MM.1S (cell line): Measurements from ENCODE around the gene WDR77.

ENCODE experiments used
- DNase-seq: peaks from one replicate; pipeline ENCODE4 v3.0.0-alpha.2; 2015
- H2AFZ ChIP-seq: fragments of 300-600 bp; sonication (generic); 2 replicates; pipeline ENCODE4 v1.6.0; 2016; ENCODE audit warnings: antibody characterized with exemption, low read length
- H3F3A ChIP-seq: fragments of 300-600 bp; sonication (generic); 2 replicates; pipeline ENCODE4 v1.6.1; 2016; ENCODE audit warnings: mild to moderate bottlenecking, antibody characterized with exemption, low read length, moderate library complexity, mixed read lengths; ENCODE audit not compliant: insufficient read depth
- H3K27ac ChIP-seq: fragments of 300-600 bp; sonication (generic); 2 replicates; pipeline ENCODE4 v1.5.1; 2016; ENCODE audit warnings: mild to moderate bottlenecking, low read length
- H3K27me3 ChIP-seq: fragments of 300-600 bp; sonication (generic); replicated peaks from 2 replicates; pipeline ENCODE4 v1.6.0; 2016; ENCODE audit warnings: low read length; ENCODE audit not compliant: insufficient read depth
- H3K36me3 ChIP-seq: fragments of 300-600 bp; sonication (generic); replicated peaks from 2 replicates; pipeline ENCODE4 v1.6.1; 2016; ENCODE audit warnings: mild to moderate bottlenecking, low read length, mixed read lengths; ENCODE audit not compliant: insufficient read depth
- H3K4me1 ChIP-seq: fragments of 300-600 bp; sonication (generic); 2 replicates; pipeline ENCODE4 v1.6.1; 2016; ENCODE audit warnings: low read length, mixed read lengths
- H3K4me2 ChIP-seq: fragments of 300-600 bp; sonication (generic); 2 replicates; pipeline ENCODE4 v1.6.0; 2016; ENCODE audit warnings: low read depth, low read length
- H3K4me3 ChIP-seq: fragments of 300-600 bp; sonication (generic); 2 replicates; pipeline ENCODE4 v1.5.1; 2016; ENCODE audit warnings: low read length, mixed read lengths
- H3K79me2 ChIP-seq: fragments of 300-600 bp; sonication (generic); 2 replicates; pipeline ENCODE4 v1.6.1; 2016; ENCODE audit warnings: mixed run types, low read length, mixed read lengths
- H3K9ac ChIP-seq: fragments of 300-600 bp; sonication (generic); 2 replicates; pipeline ENCODE4 v1.6.1; 2016; ENCODE audit warnings: low read length, mixed read lengths
- H3K9me2 ChIP-seq: fragments of 300-600 bp; sonication (generic); replicated peaks from 2 replicates; pipeline ENCODE4 v1.6.1; 2016; ENCODE audit warnings: mild to moderate bottlenecking, low read length, mixed read lengths; ENCODE audit not compliant: insufficient read depth
- H3K9me3 ChIP-seq: fragments of 300-600 bp; sonication (generic); replicated peaks from 2 replicates; pipeline ENCODE4 v1.6.1; 2016; ENCODE audit warnings: mild to moderate bottlenecking, low read length, mixed read lengths; ENCODE audit not compliant: insufficient read depth
- H4K20me1 ChIP-seq: fragments of 300-600 bp; sonication (generic); 2 replicates; pipeline ENCODE4 v1.6.1; 2016; ENCODE audit warnings: mild to moderate bottlenecking, low read length, moderate library complexity, mixed read lengths; ENCODE audit not compliant: insufficient read depth
- EZH2 ChIP-seq: fragments of 300-600 bp; sonication (generic); optimal IDR thresholded peaks from 2 replicates; pipeline ENCODE3; 2017; ENCODE audit warnings: low read depth, mild to moderate bottlenecking, antibody characterized with exemption, low read length, mixed read lengths
- EZH2phosphoT487 ChIP-seq: fragments of 300-600 bp; sonication (generic); IDR thresholded peaks from 2 replicates; pipeline ENCODE4 v1.6.1; 2018; ENCODE audit warnings: antibody characterized with exemption, low read length
- TF ChIP-seq, protein P1 (sequence below): fragments of 300-600 bp; sonication (generic); IDR thresholded peaks from 2 replicates; pipeline ENCODE4 v1.5.1; 2016; ENCODE audit warnings: antibody characterized with exemption, low read length, mixed read lengths

WDR77 gene

DNA sequence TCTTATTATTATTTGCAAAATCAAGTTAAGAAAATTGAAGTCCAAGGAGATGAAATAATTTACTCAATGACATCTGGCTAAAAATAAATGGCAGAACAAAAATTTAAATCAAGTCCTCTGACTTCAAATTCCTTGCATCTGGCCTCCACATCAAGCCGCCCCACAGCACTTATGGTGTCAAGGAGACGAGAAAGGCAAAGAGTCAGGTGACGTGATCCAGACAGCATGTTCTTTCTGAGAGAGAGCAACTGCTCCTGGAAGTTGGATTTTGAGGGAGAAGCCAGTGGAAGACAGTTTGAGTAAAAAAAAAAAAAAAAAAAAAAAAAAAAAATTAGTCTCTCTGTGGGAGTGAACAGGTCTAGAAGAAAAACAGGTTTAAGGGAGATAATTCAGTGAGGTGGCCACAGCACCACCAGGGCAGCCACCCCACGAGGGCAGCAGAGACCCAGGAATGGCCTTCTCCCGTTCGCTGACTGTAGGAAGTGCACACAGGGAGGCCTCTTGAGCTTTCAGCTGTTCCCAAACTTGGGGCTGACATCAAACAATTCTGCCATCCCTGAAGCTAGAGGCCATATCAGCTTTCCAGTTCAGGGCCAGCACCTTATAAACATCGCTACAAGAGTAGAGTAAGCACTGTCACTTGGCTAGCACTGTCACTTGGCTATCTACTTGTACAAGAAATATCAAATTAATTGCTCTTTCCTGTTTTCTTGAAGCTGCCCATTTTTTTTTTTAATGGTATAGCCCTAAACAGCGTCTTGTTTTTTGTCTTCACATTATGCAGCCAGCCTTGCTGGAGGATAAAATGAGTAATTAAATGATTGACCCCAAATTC is 32.5 kb upstream of the WDR77 start:
- H3K9me3 ChIP-seq: no peaks in the 10 kb centered on the region
- no peaks in the 10 kb centered on the region for H3K79me2 ChIP-seq
- no peak overlapping the region for H3K9ac ChIP-seq
- no peak overlapping the region for H3K4me2 ChIP-seq
- peaks cover 8% of the 10 kb centered on the region for H3K4me1 ChIP-seq
- no peaks in the 10 kb centered on the region for H3K9me2 ChIP-seq
- H3K4me3 ChIP-seq: no peak overlapping the region
- H3K36me3 ChIP-seq: no peaks in the 10 kb centered on the region
- DNase-seq: peak; percentile 20
- H3K27me3 ChIP-seq: peaks cover 33% of the 10 kb centered on the region
- no peaks in the 10 kb centered on the region for H3F3A ChIP-seq
- TF ChIP-seq, protein P1, sequence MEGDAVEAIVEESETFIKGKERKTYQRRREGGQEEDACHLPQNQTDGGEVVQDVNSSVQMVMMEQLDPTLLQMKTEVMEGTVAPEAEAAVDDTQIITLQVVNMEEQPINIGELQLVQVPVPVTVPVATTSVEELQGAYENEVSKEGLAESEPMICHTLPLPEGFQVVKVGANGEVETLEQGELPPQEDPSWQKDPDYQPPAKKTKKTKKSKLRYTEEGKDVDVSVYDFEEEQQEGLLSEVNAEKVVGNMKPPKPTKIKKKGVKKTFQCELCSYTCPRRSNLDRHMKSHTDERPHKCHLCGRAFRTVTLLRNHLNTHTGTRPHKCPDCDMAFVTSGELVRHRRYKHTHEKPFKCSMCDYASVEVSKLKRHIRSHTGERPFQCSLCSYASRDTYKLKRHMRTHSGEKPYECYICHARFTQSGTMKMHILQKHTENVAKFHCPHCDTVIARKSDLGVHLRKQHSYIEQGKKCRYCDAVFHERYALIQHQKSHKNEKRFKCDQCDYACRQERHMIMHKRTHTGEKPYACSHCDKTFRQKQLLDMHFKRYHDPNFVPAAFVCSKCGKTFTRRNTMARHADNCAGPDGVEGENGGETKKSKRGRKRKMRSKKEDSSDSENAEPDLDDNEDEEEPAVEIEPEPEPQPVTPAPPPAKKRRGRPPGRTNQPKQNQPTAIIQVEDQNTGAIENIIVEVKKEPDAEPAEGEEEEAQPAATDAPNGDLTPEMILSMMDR: peak; percentile 33
- no peak for TF ChIP-seq EZH2
- H3K27ac ChIP-seq: no peak overlapping the region
- no peaks in the 10 kb centered on the region for H4K20me1 ChIP-seq
- H2AFZ ChIP-seq: no peak overlapping the region

DNA sequence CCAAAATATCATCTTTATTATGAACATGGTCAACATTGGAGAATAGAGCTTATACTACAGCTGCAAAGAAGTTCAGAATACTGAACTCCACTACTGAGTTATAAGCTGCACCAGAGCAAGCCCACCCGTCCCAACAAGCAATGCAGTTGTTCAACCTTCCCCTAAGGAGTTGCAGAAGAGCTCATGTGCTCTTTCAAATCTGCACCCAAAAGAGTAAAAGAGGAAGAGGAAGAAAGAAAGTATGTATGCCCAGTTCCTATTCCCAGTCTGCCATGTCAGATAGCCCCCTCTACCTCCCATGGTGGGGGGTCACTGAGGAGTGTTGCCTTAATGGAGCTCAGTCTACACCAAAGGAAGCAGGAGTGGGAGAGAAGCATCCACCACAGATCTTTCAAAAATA is 31.6 kb upstream of the WDR77 start:
- no peak overlapping the region for H3K27ac ChIP-seq
- H3K9me2 ChIP-seq: no peaks in the 10 kb centered on the region
- no peaks in the 10 kb centered on the region for H3K9me3 ChIP-seq
- H4K20me1 ChIP-seq: no peaks in the 10 kb centered on the region
- no peaks in the 10 kb centered on the region for H3K79me2 ChIP-seq
- no peak overlapping the region for H3K9ac ChIP-seq
- H2AFZ ChIP-seq: no peak overlapping the region
- H3K36me3 ChIP-seq: no peaks in the 10 kb centered on the region
- H3K4me1 ChIP-seq: peaks cover 14% of the 10 kb centered on the region
- no peak overlapping the region for H3K4me2 ChIP-seq
- H3F3A ChIP-seq: no peaks in the 10 kb centered on the region
- peaks cover 37% of the 10 kb centered on the region for H3K27me3 ChIP-seq
- TF ChIP-seq, protein P1: no peak
- TF ChIP-seq EZH2phosphoT487 (no peak), EZH2 (no peak)
- no peak overlapping the region for H3K4me3 ChIP-seq
- DNase-seq: no peak

DNA sequence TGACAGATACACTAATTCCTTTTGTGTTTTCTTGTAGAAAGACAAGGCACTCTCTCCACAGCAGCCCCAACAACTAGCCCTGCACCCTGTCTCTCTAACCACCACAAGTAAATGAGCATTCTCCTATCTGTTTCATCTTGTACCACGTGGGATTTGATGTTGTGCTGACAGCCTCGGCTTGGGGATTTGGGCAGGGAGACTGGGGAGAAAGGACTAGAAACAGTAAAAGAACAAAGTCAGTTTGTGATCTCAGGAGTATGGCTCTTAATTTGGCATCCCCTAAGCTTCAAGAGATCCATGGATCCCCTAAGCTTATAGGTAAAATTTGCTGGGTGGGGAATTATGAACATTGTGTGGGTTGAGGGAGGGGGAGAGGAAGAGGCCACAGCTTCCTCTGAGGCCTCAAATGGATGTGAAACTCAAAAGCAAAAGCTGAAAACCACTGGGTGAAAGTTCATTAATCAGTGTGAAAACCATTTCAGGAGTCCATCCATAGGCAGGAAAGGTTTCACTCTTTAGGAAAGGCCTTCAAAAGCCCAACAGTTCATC is 27.8 kb upstream of the WDR77 start:
- Histone ChIP-seq H3K4me1 (peaks cover 14% of the 10 kb centered on the region), H3K9me2 (no peaks in the 10 kb centered on the region), H3K36me3 (no peaks in the 10 kb centered on the region), H3K9me3 (no peaks in the 10 kb centered on the region), H3K27ac (no peak overlapping the region), H2AFZ (no peak overlapping the region), H3K27me3 (peaks cover 41% of the 10 kb centered on the region), H3K4me3 (no peak overlapping the region), H3K4me2 (peak overlapping the region; percentile 36; the same call in 1 of the 2 replicates), H3K79me2 (no peaks in the 10 kb centered on the region), H3F3A (no peaks in the 10 kb centered on the region), H3K9ac (no peak overlapping the region), H4K20me1 (no peaks in the 10 kb centered on the region)
- TF ChIP-seq EZH2 (no peak), EZH2phosphoT487 (no peak)
- TF ChIP-seq, protein P1: no peak
- peak; percentile 26 for DNase-seq
